SK-N-MC (cell line): ENCODE data around the gene CLSTN2.

Experiments
- EZH2 ChIP-seq: fragments of 200-600 bp; sonication (generic); IDR thresholded peaks from one replicate; pipeline ENCODE4 v1.6.1; 2017; ENCODE audit warnings: antibody characterized with exemption
- FOXP2 ChIP-seq: optimal IDR thresholded peaks from 2 replicates; pipeline ENCODE3; 2011; ENCODE audit warnings: mild to moderate bottlenecking, moderate library complexity; ENCODE audit not compliant: insufficient read depth; ENCODE audit errors: extremely low read length, control extremely low read depth
- POLR2AphosphoS5 ChIP-seq: IDR thresholded peaks from 2 replicates; pipeline ENCODE4 v1.6.1; 2012; ENCODE audit warnings: mild to moderate bottlenecking, low read depth, low read length, borderline replicate concordance

DNA sequence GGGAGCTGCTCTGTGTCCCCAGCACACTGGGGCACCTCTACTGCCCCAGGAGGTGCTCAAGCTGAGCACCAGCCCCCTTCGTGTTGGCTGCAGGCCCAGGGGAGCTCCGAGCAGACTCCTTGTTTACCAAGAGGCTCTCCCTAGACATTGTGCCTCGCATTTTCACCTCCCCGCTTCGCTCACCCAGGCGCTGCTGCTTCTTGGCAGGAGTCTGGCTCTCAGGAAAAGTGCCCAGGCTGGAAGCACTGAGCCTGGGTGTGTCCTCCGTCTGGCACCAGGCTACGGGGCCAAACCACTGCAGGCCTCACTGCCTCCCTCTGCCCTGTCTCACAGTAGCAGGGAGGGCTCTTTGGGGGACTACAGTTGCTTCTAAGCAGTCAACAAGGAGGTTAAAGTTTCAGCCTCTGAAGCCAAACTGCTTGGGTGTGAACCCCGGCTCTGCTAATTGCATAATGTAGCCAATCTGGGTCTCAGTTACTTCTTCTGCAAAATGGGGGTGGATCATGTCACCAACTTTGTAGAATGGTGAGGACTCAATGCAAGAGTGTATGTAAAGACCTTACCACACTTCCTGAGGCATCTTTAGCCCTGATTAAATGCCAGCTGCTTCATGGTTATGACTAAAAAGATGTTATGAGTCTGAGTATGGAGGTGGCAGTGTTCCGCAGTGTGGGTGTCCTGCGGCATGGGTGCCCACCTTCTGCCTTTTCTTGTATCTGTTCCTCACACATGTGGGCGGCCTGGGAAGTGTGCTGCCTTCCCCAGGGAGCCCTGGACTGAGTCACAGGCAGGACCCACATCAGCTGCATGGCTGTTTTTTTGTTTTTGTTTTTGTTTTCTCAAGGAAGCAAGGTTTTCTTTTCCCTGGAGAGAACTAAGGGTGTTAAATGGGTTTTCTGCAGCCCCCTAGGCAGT is 88.9 kb downstream of the CLSTN2 start:
- TF ChIP-seq EZH2 = no peak
- no peak for TF ChIP-seq POLR2AphosphoS5
- no peak for TF ChIP-seq FOXP2
